Measurements from ENCODE around the gene ARF6. TPM values are rescaled to one million over a fixed set of nuclear protein-coding genes. Genes with fewer than 3 reads are reported as not detected.
A peak's percentile ranks its signal among the peaks of the same experiment; 100 is the strongest.

Gene ARF6
- polyA plus RNA-seq, 1 of the 3 experiments (the other 2 are of a cell fraction), result 45.2 TPM

DNA sequence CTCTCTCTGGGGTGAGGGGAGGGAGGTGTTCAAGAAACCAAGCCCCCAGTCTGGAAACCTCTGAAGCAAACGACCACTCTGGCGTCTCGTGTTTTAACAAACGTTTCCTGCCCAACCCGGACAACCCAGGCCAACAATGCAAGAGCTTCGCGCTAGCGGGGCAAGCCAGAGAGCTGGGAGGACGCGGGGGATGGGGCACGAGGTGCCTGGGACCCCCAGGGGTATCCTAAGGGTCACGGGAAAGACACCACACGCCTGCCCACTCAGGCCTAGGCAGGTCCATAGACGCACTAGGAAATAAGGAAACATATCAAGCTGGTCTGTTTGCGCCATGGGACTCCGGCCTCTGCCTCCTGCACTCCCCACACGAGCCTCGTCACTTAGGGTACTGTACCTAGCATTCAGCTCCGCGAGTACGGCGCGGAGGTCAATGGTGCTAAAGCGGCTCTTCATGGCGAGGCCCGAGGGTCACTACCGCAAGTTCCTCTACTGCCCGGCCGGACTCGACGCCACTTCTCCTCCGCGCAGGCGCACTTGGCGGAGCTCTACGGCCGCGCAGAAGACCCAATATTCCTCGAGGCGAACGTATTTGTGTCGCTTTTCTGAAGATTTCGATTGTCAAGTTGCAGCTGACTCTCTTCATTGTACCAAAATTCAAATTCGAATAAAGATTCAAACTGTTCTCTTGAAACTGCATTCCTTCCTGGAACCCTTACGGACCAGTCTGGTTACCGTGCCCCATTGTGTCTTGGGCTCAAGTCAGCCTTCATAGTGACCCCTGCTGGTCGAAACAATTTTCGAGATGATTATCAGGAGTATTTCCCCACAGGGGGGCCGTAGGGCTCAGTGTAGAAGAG is 40.4 kb upstream of the ARF6 start, which contains the start of gene NEMF (continued):
- TF ChIP-seq, protein P1, sequence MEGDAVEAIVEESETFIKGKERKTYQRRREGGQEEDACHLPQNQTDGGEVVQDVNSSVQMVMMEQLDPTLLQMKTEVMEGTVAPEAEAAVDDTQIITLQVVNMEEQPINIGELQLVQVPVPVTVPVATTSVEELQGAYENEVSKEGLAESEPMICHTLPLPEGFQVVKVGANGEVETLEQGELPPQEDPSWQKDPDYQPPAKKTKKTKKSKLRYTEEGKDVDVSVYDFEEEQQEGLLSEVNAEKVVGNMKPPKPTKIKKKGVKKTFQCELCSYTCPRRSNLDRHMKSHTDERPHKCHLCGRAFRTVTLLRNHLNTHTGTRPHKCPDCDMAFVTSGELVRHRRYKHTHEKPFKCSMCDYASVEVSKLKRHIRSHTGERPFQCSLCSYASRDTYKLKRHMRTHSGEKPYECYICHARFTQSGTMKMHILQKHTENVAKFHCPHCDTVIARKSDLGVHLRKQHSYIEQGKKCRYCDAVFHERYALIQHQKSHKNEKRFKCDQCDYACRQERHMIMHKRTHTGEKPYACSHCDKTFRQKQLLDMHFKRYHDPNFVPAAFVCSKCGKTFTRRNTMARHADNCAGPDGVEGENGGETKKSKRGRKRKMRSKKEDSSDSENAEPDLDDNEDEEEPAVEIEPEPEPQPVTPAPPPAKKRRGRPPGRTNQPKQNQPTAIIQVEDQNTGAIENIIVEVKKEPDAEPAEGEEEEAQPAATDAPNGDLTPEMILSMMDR (IDR thresholded peaks at IDR 0.05), result peak; percentile 96
- TF ChIP-seq, protein P2, sequence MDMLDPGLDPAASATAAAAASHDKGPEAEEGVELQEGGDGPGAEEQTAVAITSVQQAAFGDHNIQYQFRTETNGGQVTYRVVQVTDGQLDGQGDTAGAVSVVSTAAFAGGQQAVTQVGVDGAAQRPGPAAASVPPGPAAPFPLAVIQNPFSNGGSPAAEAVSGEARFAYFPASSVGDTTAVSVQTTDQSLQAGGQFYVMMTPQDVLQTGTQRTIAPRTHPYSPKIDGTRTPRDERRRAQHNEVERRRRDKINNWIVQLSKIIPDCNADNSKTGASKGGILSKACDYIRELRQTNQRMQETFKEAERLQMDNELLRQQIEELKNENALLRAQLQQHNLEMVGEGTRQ (IDR thresholded peaks at IDR 0.05; ENCODE audit: borderline replicate concordance, low read depth, low read length), result no peak
- TF ChIP-seq JUND (IDR thresholded peaks at IDR 0.05) (no peak), FOSL2 (IDR thresholded peaks at IDR 0.05; ENCODE audit: borderline replicate concordance, low read depth) (no peak), SIN3A (IDR thresholded peaks at IDR 0.05; ENCODE audit: borderline replicate concordance, low read depth, low read length) (no peak; the same call in 1 of the 2 replicates), FOXJ3 (CRISPR knock-in tag; IDR thresholded peaks at IDR 0.05) (0 out of 2 replicates have a peak, but pooled peaks have one; percentile 51), EZH2phosphoT487 (IDR thresholded peaks at IDR 0.05; ENCODE audit: borderline replicate concordance, low read depth) (no peak), EP300 (IDR thresholded peaks at IDR 0.05; ENCODE audit: borderline replicate concordance in 1 of 2, low read depth in 1 of 2, low read length in 1 of 2) (no peak), MXI1 (IDR thresholded peaks at IDR 0.05; ENCODE audit: low read depth, low read length) (peak; percentile 64; the same call in 1 of the 2 replicates), GATA2 (CRISPR knock-in tag; IDR thresholded peaks at IDR 0.05) (peak; percentile 99), ELF1 (IDR thresholded peaks at IDR 0.05) (peak; percentile 70), GABPA (IDR thresholded peaks at IDR 0.05; ENCODE audit: low read depth) (peak; percentile 38; the same call in 1 of the 2 replicates), USF1 (IDR thresholded peaks at IDR 0.05; ENCODE audit: borderline replicate concordance, low read depth) (no peak), NFIC (IDR thresholded peaks at IDR 0.05; ENCODE audit: borderline replicate concordance) (no peak), TEAD4 (IDR thresholded peaks at IDR 0.05; ENCODE audit: borderline replicate concordance, insufficient read depth) (no peak), TAF1 (IDR thresholded peaks at IDR 0.05; ENCODE audit: borderline replicate concordance, low read depth, low read length) (peak; percentile 47), YY1 (IDR thresholded peaks at IDR 0.05; ENCODE audit: low read depth) (peak; percentile 67)
- TF ChIP-seq, protein P3, sequence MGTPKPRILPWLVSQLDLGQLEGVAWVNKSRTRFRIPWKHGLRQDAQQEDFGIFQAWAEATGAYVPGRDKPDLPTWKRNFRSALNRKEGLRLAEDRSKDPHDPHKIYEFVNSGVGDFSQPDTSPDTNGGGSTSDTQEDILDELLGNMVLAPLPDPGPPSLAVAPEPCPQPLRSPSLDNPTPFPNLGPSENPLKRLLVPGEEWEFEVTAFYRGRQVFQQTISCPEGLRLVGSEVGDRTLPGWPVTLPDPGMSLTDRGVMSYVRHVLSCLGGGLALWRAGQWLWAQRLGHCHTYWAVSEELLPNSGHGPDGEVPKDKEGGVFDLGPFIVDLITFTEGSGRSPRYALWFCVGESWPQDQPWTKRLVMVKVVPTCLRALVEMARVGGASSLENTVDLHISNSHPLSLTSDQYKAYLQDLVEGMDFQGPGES (IDR thresholded peaks at IDR 0.05; ENCODE audit: low read depth, low read length), result no peak
- TF ChIP-seq, protein P4, sequence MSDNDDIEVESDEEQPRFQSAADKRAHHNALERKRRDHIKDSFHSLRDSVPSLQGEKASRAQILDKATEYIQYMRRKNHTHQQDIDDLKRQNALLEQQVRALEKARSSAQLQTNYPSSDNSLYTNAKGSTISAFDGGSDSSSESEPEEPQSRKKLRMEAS (IDR thresholded peaks at IDR 0.05; ENCODE audit: low read depth), result peak; percentile 91
- TF ChIP-seq, protein P5, sequence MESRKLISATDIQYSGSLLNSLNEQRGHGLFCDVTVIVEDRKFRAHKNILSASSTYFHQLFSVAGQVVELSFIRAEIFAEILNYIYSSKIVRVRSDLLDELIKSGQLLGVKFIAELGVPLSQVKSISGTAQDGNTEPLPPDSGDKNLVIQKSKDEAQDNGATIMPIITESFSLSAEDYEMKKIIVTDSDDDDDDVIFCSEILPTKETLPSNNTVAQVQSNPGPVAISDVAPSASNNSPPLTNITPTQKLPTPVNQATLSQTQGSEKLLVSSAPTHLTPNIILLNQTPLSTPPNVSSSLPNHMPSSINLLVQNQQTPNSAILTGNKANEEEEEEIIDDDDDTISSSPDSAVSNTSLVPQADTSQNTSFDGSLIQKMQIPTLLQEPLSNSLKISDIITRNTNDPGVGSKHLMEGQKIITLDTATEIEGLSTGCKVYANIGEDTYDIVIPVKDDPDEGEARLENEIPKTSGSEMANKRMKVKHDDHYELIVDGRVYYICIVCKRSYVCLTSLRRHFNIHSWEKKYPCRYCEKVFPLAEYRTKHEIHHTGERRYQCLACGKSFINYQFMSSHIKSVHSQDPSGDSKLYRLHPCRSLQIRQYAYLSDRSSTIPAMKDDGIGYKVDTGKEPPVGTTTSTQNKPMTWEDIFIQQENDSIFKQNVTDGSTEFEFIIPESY (IDR thresholded peaks at IDR 0.05; ENCODE audit: borderline replicate concordance, low read depth), result no peak
